Trophoblast cell (in vitro differentiated cells and primary cell): ENCODE data around the gene ASB2.

Experiments used
- DNase-seq, 2 donors: peaks; one replicate each; pipeline ENCODE4 v3.0.0-alpha.2; 2016
- H2AFZ ChIP-seq: 2 replicates; pipeline ENCODE4 v1.6.1; 2013; ENCODE audit warnings: low read length, moderate library complexity, mild to moderate bottlenecking; ENCODE audit not compliant: insufficient read depth, poor library complexity
- H2AK5ac ChIP-seq: 2 replicates; pipeline ENCODE4 v1.6.1; 2013; ENCODE audit warnings: mild to moderate bottlenecking, low read length
- H2BK120ac ChIP-seq: 2 replicates; pipeline ENCODE4 v1.6.1; 2013; ENCODE audit warnings: low read length, mild to moderate bottlenecking, moderate library complexity; ENCODE audit not compliant: insufficient read depth, poor library complexity
- H2BK12ac ChIP-seq: 2 replicates; pipeline ENCODE4 v1.6.1; 2013; ENCODE audit warnings: mild to moderate bottlenecking, low read length, moderate library complexity
- H2BK5ac ChIP-seq: 2 replicates; pipeline ENCODE4 v1.6.1; 2013; ENCODE audit warnings: low read length, low read depth, moderate library complexity, mild to moderate bottlenecking; ENCODE audit not compliant: poor library complexity
- H3K14ac ChIP-seq: 2 replicates; pipeline ENCODE4 v1.6.1; 2013; ENCODE audit warnings: mild to moderate bottlenecking, low read length
- H3K18ac ChIP-seq: 2 replicates; pipeline ENCODE4 v1.6.1; 2013; ENCODE audit warnings: mild to moderate bottlenecking, low read length
- H3K23ac ChIP-seq: 2 replicates; pipeline ENCODE4 v1.6.1; 2013; ENCODE audit warnings: low read length
- H3K27ac ChIP-seq: 2 replicates; pipeline ENCODE4 v1.5.1; 2013; ENCODE audit warnings: low read depth, mild to moderate bottlenecking, inconsistent platforms, low read length, moderate library complexity
- H3K27me3 ChIP-seq: 2 replicates; pipeline ENCODE4 v1.6.1; 2013; ENCODE audit warnings: inconsistent platforms, mild to moderate bottlenecking, low read length, moderate library complexity; ENCODE audit not compliant: insufficient read depth
- H3K36me3 ChIP-seq, 2 experiments: 1 replicate in 1 of 2; 2 replicates in 1 of 2; pipeline ENCODE4 v1.6.1; 2013; ENCODE audit warnings: low read length in 2 of 2, mild to moderate bottlenecking in 2 of 2, moderate library complexity in 1 of 2; ENCODE audit not compliant: insufficient read depth in 2 of 2, control insufficient read depth in 1 of 2
- H3K4ac ChIP-seq: 2 replicates; pipeline ENCODE4 v1.6.1; 2013; ENCODE audit warnings: low read depth, mild to moderate bottlenecking, low read length, moderate library complexity
- H3K4me1 ChIP-seq, 2 experiments: 1 replicate in 1 of 2; 2 replicates in 1 of 2; pipeline ENCODE4 v1.6.1; 2013; ENCODE audit warnings: low read length in 2 of 2, mild to moderate bottlenecking in 2 of 2, moderate library complexity in 1 of 2; ENCODE audit not compliant: insufficient read depth in 2 of 2, control insufficient read depth in 1 of 2
- H3K4me2 ChIP-seq: 2 replicates; pipeline ENCODE4 v1.6.1; 2013; ENCODE audit warnings: inconsistent platforms, mild to moderate bottlenecking, low read length, moderate library complexity
- H3K4me3 ChIP-seq: 2 replicates; pipeline ENCODE4 v1.5.1; 2013; ENCODE audit warnings: mild to moderate bottlenecking, low read depth, low read length, inconsistent platforms
- H3K79me1 ChIP-seq: one replicate; pipeline ENCODE4 v1.6.1; 2013; ENCODE audit warnings: low read length
- H3K79me2 ChIP-seq: 2 replicates; pipeline ENCODE4 v1.6.1; 2013; ENCODE audit warnings: low read length, mild to moderate bottlenecking; ENCODE audit not compliant: control insufficient read depth, insufficient read depth, poor library complexity
- H3K9ac ChIP-seq: 2 replicates; pipeline ENCODE4 v1.6.1; 2013; ENCODE audit warnings: mild to moderate bottlenecking, low read length
- H3K9me3 ChIP-seq: 2 replicates; pipeline ENCODE4 v1.6.1; 2013; ENCODE audit warnings: low read depth, mild to moderate bottlenecking, control low read depth, inconsistent platforms, low read length; ENCODE audit not compliant: insufficient read depth
- H4K12ac ChIP-seq: 2 replicates; pipeline ENCODE4 v1.6.1; 2013; ENCODE audit warnings: low read depth, mild to moderate bottlenecking, low read length, moderate library complexity
- H4K8ac ChIP-seq: 2 replicates; pipeline ENCODE4 v1.6.1; 2013; ENCODE audit warnings: low read depth, mild to moderate bottlenecking, low read length, moderate library complexity
- H4K91ac ChIP-seq: one replicate; pipeline ENCODE4 v1.6.1; 2013; ENCODE audit warnings: low read depth, mild to moderate bottlenecking, low read length, moderate library complexity
- WGBS: extraction: QIAGEN DNeasy Blood & Tissue Kit; methylation state at CpG from one replicate; pipeline ENCODE4 v1.1.7; 2013; ENCODE audit warnings: missing lambda C conversion rate; ENCODE audit not compliant: insufficient read length, insufficient coverage; ENCODE audit errors: extremely low coverage; 5-methylcytosine and 5-hydroxymethylcytosine counted together

The ASB2 gene

DNA sequence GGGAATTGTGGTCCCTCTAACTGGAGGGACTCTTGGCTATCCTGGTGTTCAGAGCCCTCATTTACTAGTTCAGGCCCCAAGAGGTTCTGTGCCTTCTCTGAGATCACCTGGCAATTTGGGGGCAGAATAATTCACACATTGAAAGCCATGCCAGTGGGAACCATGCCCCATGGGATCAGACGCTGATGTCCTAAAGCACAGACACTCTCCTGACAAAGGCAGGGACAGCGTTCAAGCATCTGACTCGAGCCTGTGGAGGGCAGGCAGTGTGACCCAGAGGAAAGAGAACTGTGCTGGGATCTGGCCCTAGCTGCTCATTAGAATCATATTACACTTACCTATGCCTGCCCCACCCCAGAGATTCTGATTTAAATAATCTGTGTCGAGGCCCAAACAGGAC, 2.4 kb upstream of the ASB2 start:
- H3K18ac ChIP-seq, result no peak overlapping the region
- H3K36me3 ChIP-seq, result no peaks in the 10 kb centered on the region
- no peak overlapping the region for H3K4me2 ChIP-seq
- DNase-seq, result no peak
- H2AFZ ChIP-seq, result no peak overlapping the region
- no peak overlapping the region for H3K9ac ChIP-seq
- no peak overlapping the region for H4K91ac ChIP-seq
- H4K8ac ChIP-seq, result no peak overlapping the region
- no peak overlapping the region for H2BK120ac ChIP-seq
- no peak overlapping the region for H3K4ac ChIP-seq
- no peak overlapping the region for H3K27ac ChIP-seq
- H3K9me3 ChIP-seq, result no peaks in the 10 kb centered on the region
- no peak overlapping the region for H3K14ac ChIP-seq
- H2BK12ac ChIP-seq, result no peak overlapping the region
- no peak overlapping the region for H2AK5ac ChIP-seq
- H3K27me3 ChIP-seq, result no peaks in the 10 kb centered on the region
- WGBS, result no CpG with 5 or more reads among the region's 4 CpGs
- no peaks in the 10 kb centered on the region for H3K79me2 ChIP-seq
- no peak overlapping the region for H3K4me3 ChIP-seq
- H2BK5ac ChIP-seq, result no peak overlapping the region
- H3K4me1 ChIP-seq, result no peaks in the 10 kb centered on the region
- no peak overlapping the region for H4K12ac ChIP-seq
- H3K79me1 ChIP-seq, result no peaks in the 10 kb centered on the region
- H3K23ac ChIP-seq, result no peak overlapping the region

DNA sequence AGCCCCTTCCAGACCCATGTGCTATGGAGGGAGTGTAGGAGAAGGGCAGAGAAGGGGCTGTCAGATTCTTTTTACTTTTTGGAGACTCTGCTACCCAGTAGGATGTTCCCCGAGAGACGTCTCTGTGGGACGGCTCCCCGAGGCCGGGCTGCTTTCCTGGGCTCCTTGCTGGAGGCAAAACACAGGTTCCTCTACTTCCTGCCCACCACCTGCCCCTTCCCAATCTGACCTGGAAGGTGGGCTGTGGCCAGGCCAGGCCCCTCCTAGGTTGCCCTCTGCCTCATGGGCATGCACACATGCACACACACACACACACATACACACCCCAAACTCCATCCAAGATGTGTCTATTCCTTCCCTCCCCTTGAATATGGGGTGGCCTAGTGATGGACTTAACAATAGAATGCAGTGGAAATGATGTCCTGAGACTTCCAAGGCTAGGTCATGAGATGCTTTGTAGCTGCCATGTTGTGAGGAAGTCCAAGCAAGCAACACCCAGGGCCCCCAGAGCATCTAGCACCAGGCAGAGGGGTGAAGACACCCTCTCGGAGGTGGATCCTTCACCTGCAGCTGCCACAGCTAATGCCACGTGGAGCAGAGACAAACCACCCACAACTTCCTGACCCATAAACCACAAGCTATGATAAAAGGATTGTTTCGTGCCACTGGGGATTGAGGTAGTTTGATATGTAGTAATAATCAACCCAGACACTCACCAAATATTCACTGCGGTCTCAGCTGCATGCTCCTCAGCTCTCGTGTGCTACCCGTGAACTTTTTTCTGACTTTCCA, 1.6 kb upstream of the ASB2 start:
- Histone ChIP-seq H2BK12ac (no peak overlapping the region), H2AFZ (no peak overlapping the region), H3K23ac (no peak overlapping the region), H3K79me2 (no peaks in the 10 kb centered on the region), H2BK5ac (no peak overlapping the region), H3K27me3 (no peaks in the 10 kb centered on the region), H4K91ac (no peak overlapping the region), H2AK5ac (no peak overlapping the region), H3K79me1 (no peaks in the 10 kb centered on the region), H3K9me3 (no peaks in the 10 kb centered on the region), H3K4me2 (no peak overlapping the region), H3K4me3 (no peak overlapping the region), H2BK120ac (no peak overlapping the region), H3K36me3 (no peaks in the 10 kb centered on the region), H3K14ac (no peak overlapping the region), H3K27ac (no peak overlapping the region), H3K4ac (no peak overlapping the region), H3K9ac (no peak overlapping the region), H3K4me1 (no peaks in the 10 kb centered on the region), H4K12ac (no peak overlapping the region), H3K18ac (no peak overlapping the region), H4K8ac (no peak overlapping the region)
- DNase-seq, result no peak
- no CpG with 5 or more reads among the region's 11 CpGs for WGBS

DNA sequence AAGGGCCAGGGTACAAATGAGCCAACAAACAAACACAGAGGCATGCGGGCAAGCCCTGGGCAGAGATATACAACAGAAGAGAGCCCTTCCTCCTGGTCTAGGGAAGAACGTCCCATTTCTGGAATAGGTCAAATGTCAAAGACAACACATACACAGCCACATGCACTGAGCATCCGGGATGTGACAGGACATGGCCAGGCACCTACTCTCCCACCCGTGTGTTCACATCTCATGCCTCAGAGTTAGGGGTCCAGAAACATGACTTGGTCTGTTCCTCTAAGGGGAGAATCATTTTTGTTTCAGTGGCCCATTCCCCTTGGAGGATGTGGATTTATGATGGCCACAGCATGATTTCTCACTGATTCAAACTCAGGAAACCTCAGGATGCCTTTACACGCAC, 801 bp upstream of the ASB2 start:
- no peak for DNase-seq
- H3K18ac ChIP-seq, result no peak overlapping the region
- H2BK12ac ChIP-seq, result no peak overlapping the region
- H4K91ac ChIP-seq, result no peak overlapping the region
- H3K36me3 ChIP-seq, result no peaks in the 10 kb centered on the region
- H4K12ac ChIP-seq, result no peak overlapping the region
- H2BK5ac ChIP-seq, result no peak overlapping the region
- no peaks in the 10 kb centered on the region for H3K9me3 ChIP-seq
- no peak overlapping the region for H3K4me2 ChIP-seq
- no peak overlapping the region for H2BK120ac ChIP-seq
- no peaks in the 10 kb centered on the region for H3K79me2 ChIP-seq
- H3K4me3 ChIP-seq, result no peak overlapping the region
- WGBS, result no CpG with 5 or more reads among the region's 5 CpGs
- H3K4ac ChIP-seq, result no peak overlapping the region
- no peaks in the 10 kb centered on the region for H3K4me1 ChIP-seq
- H4K8ac ChIP-seq, result no peak overlapping the region
- H2AFZ ChIP-seq, result no peak overlapping the region
- no peaks in the 10 kb centered on the region for H3K27me3 ChIP-seq
- H3K14ac ChIP-seq, result no peak overlapping the region
- H3K27ac ChIP-seq, result no peak overlapping the region
- H3K79me1 ChIP-seq, result no peaks in the 10 kb centered on the region
- H3K23ac ChIP-seq, result no peak overlapping the region
- no peak overlapping the region for H2AK5ac ChIP-seq
- no peak overlapping the region for H3K9ac ChIP-seq

DNA sequence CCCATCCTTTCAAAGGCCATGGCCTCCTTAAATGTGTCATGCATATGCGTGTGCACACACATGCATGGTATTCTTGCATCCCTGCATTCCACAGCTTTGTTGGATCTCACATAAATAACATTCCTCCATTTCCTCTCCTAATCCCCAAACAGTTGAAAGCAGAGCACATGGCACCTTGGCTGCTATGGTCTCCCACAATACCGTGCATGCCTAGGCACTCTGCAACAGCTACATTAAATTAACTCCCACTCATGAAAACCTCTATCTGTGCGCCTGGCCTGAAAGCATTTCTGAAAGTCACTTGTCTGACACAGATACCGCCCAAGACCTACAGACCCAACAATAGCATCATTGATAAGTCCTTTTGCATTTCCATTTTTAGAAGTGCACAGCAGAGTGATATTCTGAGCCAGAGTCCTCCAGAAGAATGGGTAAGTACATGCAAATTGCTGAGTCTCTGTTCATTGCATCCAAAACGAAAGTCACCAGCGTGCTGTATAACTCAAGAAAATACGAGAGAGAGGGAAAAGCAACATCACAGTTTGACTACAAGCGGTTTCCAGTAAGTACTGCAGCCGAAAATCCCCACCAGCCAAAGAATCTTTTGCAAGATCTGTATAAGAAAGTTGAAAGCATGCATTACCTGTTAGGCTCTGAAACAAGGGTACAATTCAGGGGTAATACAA, 436 bp downstream of the ASB2 start:
- Histone ChIP-seq H2BK120ac (no peak overlapping the region), H2AK5ac (no peak overlapping the region), H2AFZ (no peak overlapping the region), H3K23ac (no peak overlapping the region), H3K27me3 (no peaks in the 10 kb centered on the region), H3K4me2 (no peak overlapping the region), H3K9me3 (no peaks in the 10 kb centered on the region), H4K8ac (no peak overlapping the region), H3K27ac (no peak overlapping the region), H3K4me3 (no peak overlapping the region), H3K79me1 (no peaks in the 10 kb centered on the region), H3K4me1 (no peaks in the 10 kb centered on the region), H3K14ac (no peak overlapping the region), H4K12ac (no peak overlapping the region), H4K91ac (no peak overlapping the region), H2BK5ac (no peak overlapping the region), H3K4ac (no peak overlapping the region), H3K18ac (no peak overlapping the region), H2BK12ac (no peak overlapping the region), H3K36me3 (no peaks in the 10 kb centered on the region), H3K79me2 (no peaks in the 10 kb centered on the region), H3K9ac (no peak overlapping the region)
- no CpG with 5 or more reads among the region's 9 CpGs for WGBS
- DNase-seq, result no peak
